Fibroblast of the aortic adventitia (primary cell): ENCODE measurements around the gene RHEBL1. TPM values are rescaled to one million over a fixed set of nuclear protein-coding genes. Genes with fewer than 3 reads are reported as not detected.

Experiments
- DNase-seq: peaks from one replicate; pipeline ENCODE4 v3.0.0-alpha.2; 2010; ENCODE audit warnings: low read depth
- H3K4me3 ChIP-seq: 2 replicates; pipeline ENCODE4 v1.5.1; 2011; ENCODE audit warnings: low read depth, mild to moderate bottlenecking, control low read depth, low read length, moderate library complexity
- total RNA-seq: library from RNA; depleted of rRNA; stranded (reverse); fragments of >200 nt; gene quantifications from 2 replicates; pipeline ENCODE4 v1.2.3, GENCODE V29; 2012; ENCODE audit warnings: low replicate concordance
- TF ChIP-seq, protein P1 (sequence below): IDR thresholded peaks from 2 replicates; pipeline ENCODE4 v1.5.1; 2011; ENCODE audit warnings: mild to moderate bottlenecking, low read length, control low read depth, inconsistent platforms; ENCODE audit not compliant: insufficient read depth

RHEBL1 gene
- total RNA-seq, 1 donor: 0.54 TPM

DNA sequence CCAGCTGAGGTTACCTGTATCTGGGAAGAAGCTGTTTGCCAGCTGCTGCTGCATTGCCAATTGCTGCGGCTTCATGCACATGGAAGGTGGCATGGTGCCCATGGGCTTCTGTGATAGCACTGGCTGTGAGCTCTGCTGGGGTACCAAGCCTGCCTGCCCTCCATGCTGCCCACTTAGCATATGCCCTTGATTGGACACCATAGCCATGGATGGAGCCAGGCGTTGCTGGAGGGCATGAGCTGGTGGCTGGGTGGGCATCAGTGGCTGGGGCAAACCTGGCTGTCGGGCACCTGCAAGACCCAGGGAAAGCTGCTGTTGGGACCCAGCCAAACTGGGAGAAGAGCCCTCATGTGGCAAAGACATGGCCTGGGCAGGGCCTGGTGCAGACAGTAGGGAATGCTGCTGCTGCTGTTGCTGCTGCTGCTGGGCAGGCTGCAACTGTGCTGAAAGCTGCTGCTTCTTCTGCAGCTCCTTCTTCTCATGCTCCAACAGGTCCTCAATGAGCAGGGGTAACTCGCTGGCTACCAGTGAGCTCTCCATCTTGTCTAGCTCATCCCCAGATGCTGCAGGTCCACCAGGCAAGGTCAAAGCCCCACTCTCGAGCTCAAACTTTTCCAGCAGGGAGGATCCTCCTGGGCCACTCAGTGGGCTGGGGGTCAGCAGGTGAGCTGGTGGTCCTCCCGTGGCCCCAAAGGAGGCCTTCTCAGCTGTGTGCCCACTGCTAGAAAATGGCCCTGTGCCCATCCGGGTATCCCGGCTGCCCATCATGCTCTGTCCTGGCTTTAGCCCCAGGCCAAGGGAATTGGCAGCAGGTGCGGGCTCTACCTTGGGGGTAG is 32.5 kb downstream of the RHEBL1 start:
- no peak for DNase-seq
- no peak overlapping the region for H3K4me3 ChIP-seq
- TF ChIP-seq, protein P1, sequence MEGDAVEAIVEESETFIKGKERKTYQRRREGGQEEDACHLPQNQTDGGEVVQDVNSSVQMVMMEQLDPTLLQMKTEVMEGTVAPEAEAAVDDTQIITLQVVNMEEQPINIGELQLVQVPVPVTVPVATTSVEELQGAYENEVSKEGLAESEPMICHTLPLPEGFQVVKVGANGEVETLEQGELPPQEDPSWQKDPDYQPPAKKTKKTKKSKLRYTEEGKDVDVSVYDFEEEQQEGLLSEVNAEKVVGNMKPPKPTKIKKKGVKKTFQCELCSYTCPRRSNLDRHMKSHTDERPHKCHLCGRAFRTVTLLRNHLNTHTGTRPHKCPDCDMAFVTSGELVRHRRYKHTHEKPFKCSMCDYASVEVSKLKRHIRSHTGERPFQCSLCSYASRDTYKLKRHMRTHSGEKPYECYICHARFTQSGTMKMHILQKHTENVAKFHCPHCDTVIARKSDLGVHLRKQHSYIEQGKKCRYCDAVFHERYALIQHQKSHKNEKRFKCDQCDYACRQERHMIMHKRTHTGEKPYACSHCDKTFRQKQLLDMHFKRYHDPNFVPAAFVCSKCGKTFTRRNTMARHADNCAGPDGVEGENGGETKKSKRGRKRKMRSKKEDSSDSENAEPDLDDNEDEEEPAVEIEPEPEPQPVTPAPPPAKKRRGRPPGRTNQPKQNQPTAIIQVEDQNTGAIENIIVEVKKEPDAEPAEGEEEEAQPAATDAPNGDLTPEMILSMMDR: no peak

DNA sequence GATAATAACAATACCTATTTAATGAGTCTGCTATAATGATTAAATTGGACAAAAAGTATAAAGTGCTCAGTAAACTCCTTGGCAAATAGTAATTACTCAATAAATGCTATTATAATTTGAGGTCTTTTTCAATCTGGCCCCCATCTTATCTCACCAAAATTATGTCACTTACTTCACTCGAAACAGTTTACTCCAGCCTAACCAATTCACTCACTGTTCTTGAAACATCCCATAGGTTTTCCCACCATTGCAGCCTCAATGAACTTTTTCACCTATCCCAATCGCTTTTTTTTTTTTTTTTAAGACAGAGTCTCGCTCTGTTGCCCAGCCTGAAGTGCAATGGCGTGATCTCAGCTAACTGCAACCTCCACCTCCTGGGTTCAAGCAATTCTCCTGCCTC is 33.8 kb downstream of the RHEBL1 start:
- TF ChIP-seq, protein P1: no peak
- H3K4me3 ChIP-seq: no peak overlapping the region
- DNase-seq: no peak

DNA sequence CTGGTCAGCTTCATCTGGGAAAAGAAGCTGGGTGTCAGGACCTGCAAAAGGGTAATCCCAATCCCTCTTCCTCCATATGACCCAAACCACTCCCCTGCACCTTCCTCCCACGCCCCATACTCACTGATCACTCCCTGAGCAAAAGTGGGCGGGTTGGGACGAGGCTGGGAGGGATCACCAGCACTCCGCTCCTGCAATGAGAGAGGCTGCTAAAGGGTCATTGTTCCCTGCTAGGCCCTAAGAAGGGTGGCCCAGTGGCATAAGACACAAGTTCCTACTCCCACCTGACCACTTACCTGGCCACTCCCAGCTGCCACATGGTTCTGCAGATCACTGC is 35.5 kb downstream of the RHEBL1 start:
- TF ChIP-seq, protein P1: no peak
- H3K4me3 ChIP-seq: no peak overlapping the region
- DNase-seq: no peak

DNA sequence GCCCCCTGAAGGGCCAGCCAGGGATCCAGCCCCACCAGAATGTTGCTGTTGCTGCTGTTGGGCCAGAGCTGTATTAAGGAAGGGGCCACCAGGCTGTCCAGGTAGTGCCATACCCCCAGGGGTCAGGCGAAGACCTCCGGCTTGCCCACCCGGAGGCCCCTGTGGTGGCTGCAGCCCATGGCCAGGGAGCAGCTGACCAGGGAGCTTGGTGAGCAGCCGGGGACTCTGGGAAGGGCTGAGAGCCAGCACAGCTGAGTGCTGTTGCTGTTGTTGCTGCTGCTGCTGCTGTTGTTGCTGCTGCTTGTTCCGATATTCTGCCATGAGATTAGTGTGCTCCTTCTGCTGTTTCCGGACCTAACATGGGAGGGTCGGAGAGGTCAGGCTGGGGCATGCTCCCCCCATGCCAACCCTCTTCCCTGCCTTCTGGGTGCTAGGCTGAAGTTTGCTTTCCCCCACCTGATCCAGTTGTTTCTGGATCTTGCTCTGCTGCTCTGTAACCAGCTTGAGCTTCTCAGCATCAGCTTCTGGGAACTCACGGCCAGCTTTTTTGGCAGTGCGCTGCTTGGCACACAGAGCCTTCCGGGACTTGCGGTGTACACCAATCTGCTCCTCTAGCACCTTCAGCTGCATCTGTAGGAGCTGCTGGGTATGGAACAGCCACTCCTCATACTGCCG is 36.0 kb downstream of the RHEBL1 start:
- DNase-seq: no peak
- no peak overlapping the region for H3K4me3 ChIP-seq
- TF ChIP-seq, protein P1: no peak

DNA sequence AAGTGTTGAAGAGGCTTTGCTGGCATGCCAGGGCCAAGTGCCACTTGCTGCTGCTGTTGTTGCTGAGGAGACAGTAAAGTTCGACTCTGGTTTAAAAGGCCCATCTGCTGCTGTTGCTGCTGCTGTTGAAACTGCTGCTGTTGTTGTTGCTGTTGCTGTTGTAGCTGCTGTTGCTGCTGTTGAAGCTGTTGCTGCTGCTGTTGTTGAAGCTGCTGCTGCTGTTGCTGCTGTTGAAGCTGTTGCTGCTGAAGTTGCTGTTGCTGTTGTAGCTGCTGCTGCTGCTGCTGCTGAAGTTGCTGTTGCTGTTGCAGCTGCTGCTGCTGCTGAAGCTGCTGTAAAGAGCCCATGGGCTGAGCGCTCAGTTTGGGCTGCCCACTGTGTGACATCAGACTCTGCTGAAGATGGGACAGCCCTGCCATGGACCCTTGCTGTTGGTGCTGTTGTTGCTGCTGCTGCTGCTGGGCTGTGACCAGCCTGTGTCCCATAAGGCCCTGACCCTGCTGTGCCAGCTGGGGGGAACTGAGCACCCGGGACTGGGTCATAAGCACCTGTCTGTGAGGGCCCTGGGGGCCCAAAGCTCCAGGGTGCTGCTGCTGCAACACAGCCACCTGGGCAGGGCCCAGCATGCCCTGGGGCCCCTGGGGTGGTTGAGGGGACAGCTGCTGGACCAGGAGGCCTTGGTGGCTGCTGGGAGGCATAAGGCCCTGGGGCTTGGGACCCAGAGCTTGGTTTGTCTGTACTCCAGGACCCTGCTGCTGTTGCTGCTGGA is 36.9 kb downstream of the RHEBL1 start:
- no peak overlapping the region for H3K4me3 ChIP-seq
- DNase-seq: no peak
- TF ChIP-seq, protein P1: no peak

DNA sequence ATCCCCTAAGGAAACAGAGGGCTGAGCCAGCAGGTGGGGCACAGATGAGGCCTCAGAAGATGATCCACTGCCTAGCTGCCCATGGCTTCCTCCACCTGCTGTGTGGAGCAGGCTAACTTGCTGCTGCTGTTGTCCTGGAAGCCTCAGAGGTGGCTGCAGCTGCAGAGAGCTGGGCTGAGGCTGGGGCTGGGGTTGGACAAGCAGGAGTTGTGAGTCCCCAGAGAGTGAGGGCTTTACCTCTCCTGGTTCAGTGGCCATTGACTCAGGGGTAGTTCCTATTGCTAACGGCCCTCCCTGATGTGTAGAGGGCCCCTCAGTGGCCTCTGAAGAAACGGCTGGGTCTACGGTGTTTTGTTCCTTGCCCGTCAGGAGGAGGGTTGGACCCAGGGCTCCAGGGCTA is 37.5 kb downstream of the RHEBL1 start:
- TF ChIP-seq, protein P1: no peak
- DNase-seq: no peak
- H3K4me3 ChIP-seq: no peak overlapping the region
